Stimulated activated CD8-positive, alpha-beta memory T cell treated with anti-CD3 and anti-CD28 coated beads, Interleukin-2, amount 100 ng/mL, for 48 hours (primary cell): ENCODE measurements around the gene PDE7B.
"Not testable (repeated sequence)": the region's sequence is repeated elsewhere in the genome, so short reads cannot be mapped to it uniquely, and the experiment has no call there.

Source experiments
- DNase-seq, 2 donors: peaks; one replicate each; pipeline ENCODE4 v3.0.0-alpha.2; 2020; ENCODE audit warnings: low read depth in 2 of 2

The PDE7B gene

DNA sequence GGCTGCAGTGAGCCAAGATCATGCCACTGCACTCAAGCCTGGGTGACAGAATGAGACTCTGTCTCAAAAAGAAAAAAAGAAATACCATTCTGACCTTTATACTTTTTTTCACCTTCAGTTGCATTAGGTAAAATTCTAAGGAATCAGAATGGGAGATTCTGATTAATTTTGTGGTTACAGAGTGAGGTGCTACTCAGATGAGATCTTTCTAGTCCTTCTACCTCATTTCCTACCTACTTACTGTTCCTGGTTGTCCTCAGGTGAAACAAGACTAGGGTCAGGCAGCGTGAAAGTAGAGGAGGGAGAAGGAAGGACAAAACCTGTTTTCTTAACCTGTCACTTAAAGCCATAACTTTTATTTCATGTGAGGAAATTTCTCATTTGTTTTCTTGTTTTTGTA is 334.9 kb downstream of the PDE7B start:
- no peak for DNase-seq

DNA sequence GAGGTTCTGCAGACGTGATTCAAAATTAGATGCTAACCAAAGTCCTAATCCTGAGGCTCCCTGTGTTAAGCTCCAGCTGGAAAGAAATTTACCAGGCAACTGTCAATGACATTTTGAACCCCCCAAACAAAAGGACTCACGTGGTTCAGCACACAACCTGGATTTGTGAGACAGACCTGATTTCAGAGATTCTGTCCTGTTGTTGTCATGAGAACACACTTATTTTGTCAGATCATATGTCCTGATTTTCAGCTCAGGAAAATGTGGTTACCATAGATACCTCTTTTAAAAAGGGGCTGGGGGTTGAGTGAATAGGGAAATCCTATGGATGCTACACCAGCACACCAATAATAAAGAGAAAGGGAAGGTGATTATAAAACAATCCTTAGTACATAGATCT is 337.0 kb downstream of the PDE7B start:
- DNase-seq: no peak

DNA sequence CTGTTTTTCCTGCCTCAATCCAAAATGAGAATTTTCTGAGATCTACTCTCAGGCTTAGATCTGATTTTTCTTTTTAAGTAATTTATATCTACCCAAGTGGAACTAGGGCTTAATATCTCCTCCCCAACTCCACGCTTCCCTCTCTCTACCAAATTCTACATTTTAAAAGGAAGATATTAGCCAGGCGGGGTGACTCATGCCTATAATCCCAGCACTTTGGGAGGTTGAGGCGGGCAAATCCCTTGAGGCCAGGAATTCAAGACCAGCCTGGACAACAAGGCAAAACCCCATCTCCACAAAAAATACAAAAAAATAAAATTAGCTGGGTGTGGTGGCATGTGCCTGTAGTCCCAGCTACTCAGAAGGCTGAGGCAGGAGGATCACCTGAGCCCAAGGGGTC is 337.6 kb downstream of the PDE7B start:
- DNase-seq: no peak

DNA sequence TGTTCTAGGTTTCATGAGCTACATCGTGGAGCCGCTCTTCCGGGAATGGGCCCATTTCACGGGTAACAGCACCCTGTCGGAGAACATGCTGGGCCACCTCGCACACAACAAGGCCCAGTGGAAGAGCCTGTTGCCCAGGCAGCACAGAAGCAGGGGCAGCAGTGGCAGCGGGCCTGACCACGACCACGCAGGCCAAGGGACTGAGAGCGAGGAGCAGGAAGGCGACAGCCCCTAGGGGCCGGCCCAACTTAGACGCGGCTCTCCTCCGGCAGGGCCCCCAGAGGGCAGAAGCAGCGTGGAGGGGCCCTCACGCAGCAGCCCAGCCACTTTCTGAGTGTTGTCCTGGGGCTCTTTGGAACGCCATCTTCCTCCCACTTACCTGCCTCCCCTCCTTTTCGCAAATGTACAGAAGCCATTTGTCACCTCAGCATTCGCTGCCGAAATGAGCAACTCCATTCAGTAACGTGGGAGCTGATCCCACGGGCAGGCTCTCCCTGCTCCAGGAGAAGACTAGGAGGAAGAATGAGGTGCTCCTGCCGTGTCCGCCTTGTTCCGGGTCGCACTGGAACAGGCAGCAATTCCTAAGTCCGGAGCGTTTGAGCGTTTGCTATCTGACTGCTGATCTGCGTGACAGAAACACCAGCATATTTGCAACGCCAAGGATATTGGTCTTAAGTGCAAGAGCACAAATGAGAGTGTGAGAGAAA is 340.3 kb downstream of the PDE7B start:
- DNase-seq: no peak

- no peak for DNase-seq
These were observed 341.4 kb downstream of the PDE7B start for GRCh38 chr6:136192902-136193301.

- DNase-seq: no peak
These were observed 350.2 kb downstream of the PDE7B start for GRCh38 chr6:136201732-136202131.

DNA sequence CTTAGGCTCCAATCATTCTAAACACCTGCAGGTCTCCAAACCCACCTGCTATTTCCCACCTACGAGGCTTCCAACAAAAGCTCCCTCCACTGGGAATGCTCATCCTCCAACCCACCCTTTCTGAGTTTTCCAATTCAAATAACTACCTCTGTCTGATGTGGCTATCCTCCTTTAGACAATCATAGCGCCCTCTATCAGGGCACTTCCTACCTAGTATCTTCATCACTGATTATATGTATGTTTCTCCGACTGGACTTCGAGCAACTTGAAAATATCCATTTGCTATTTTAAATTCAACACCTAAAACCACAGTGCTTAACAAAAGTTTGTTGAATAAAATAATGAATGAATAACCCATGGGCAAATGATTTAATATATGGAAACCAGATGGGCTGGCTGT is 357.3 kb downstream of the PDE7B start:
- no peak for DNase-seq

DNA sequence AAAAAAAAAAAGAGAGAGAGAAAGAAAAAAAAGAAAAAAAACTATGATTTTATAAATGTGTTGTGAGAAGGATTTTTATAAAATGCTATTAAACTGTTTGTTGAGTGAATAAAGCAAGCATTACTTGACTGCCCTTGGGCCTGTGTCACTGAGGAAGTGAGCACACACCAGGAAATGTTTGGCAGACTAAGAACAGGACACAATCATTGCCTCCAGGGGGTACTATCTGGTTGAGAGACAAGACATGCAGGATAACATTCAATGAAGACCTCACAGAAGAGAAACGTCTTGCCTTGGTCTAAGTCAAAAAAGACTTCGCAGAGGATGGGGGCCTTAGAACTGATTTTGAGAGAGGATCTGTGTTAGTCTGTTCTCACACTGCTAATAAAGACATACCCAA is 358.0 kb downstream of the PDE7B start:
- no peak for DNase-seq

DNA sequence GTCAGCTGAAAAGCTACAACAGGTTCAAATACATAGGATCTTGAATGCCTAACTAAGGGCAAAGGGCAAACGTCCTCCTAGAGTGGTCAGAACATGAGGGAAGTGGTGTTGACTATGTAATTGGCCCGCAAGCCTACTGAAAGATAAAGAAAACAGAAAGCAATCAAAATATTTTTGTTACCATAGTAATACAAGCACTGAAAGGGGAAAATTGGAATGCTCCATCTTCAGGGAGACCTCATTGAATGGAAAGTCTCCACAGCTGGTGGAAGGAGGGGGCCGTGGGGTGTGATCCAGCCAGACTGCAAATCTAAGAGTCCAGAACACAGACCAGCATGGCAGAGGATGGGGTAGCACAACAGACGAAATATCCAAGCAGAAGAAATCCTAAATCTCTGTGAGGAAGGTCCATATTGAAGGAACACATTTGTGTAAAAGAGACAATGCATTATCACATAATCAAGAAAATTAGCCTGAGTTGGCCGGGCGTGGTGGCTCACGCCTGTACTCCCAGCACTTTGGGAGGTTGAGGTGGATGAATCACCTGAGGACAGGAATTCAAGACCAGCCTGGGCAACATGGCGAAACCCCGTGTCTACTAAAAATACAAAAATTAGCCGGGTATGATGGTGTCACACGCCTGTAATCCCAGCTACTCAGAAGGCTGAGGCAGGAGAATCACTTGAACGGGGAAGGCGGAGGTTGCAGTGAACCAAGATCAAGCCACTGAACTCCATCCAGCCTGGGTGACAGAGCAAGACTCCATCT is 359.1 kb downstream of the PDE7B start:
- no peak for DNase-seq

DNA sequence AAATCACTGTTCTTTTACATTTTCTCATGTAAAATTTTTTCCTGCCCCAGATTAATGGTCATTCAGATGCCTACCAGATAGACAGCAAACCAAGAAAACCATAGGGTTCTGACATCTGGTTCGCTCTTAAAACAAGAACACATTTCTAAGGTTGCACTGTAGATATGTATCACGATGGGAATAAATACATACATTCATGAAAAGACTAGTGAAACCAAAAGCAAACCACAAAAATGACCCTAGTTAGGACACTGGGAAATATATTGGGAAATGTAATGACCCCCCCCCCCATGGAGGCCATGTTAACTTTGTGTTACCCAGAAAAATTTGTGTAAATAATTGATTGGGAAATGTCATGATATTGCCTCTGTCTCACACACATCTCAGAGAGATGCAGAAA is 361.1 kb downstream of the PDE7B start:
- no peak for DNase-seq

DNA sequence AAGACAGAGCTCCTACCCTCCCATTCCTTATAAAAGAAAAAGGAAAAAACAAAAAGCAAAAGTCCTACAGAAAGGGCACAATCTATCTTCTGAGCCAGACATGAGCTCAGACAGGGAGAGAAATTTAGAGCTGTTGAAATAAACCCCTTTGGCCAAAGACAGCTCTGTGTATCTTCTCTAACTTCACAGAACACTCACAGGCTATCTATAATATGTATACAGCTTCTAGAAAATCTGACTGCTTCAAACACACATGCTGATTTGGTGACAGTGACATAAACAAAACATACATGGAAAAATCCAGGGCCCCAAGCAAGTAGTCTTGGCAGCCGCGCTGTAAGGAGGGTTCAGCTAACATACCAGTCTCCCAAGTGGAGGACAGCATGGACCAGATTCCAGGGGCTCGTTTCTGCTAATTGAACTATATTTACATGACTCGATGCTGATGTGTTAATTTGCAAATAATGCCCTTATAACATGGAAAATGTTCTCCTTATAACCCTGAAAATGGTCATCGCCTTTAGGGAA is 361.6 kb downstream of the PDE7B start:
- DNase-seq: no peak

DNA sequence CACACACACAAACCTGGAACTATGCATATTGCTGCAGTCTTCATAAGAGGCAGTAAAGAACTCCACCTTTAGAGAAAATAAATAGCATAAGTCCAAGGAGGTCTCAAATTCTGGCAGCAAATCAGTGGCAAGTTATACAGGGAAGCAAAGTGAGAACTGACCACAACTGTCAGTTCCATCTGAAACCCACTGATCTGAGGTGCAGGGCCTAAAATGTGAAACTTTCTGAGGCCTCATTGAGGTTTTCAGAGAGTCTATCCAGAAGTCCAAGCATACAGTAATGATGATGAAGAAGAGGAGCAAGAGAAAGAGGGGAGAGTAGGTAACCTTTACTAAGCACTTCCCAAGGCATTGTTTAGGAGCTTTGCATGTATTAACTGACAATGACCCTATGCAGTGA is 362.4 kb downstream of the PDE7B start:
- DNase-seq: no peak

- DNase-seq: no peak
These were observed 365.3 kb downstream of the PDE7B start for GRCh38 chr6:136216503-136217401.

- not testable (repeated sequence) for DNase-seq
These were observed 373.5 kb downstream of the PDE7B start for GRCh38 chr6:136224974-136225373.

GRCh38 chr6:136225496-136225895 is 374.0 kb downstream of the PDE7B start:
- DNase-seq: peak in 1 of 2 donors; percentile 13

- peak in 1 of 2 donors; percentile 23 for DNase-seq
These were observed 374.6 kb downstream of the PDE7B start for GRCh38 chr6:136226027-136226673.

GRCh38 chr6:136226674-136227377 is 375.3 kb downstream of the PDE7B start:
- DNase-seq: no peak

GRCh38 chr6:136228814-136229213 is 377.3 kb downstream of the PDE7B start:
- no peak for DNase-seq

- DNase-seq: no peak
These were observed 378.8 kb downstream of the PDE7B start for GRCh38 chr6:136230219-136230853.

DNA sequence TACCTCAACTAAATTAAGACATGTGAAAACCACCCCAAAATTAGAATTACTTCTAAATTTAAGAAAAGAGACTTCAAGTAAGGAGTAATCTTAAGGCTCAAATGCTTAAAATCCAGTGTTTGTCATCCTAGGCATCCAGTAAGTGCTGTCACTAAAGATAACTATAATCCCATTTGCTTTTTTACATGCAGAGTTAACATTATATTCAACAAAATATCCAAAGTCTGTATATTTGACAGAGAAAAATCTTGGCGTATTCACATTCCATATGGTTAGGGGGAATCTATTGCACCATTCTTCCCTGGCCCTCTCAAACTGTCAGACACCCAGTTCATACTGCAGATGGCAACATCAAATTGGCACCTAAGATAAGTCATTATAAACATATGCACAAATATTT is 381.2 kb downstream of the PDE7B start:
- no peak for DNase-seq

DNA sequence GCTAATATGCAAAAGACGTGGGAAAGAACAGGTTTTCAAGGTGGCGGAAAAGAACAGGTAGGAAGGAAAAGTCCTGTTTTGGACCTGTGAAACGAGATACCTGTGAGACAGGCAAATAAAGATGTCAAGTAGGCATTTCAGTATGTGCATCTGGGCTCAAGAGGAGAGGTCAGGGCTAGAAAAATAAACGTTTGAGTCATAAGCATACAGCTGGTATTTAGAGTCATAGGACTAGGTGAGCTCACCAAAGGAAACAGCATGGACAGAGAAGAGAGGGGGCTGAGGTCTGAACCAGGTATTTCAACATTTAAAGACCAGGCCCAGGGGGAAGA is 383.7 kb downstream of the PDE7B start:
- no peak for DNase-seq
